ENCODE data around the gene PAX7.

Gene PAX7

GRCh38 chr1:18619467-18619835 lies 11.2 kb upstream of the PAX7 start:
- DNase-seq = no peak

- no peak for DNase-seq
These were observed 2.1 kb upstream of the PAX7 start for GRCh38 chr1:18628511-18628910.

GRCh38 chr1:18629659-18630510 lies 761 bp upstream of the PAX7 start:
- no peak for DNase-seq

GRCh38 chr1:18631496-18632217 lies 1.0 kb downstream of the PAX7 start:
- DNase-seq = no peak

- DNase-seq = no peak
These were observed 1.6 kb downstream of the PAX7 start for GRCh38 chr1:18632218-18632588.

- DNase-seq = no peak
These were observed 2.3 kb downstream of the PAX7 start for GRCh38 chr1:18632783-18633421.

GRCh38 chr1:18633422-18634155 lies 2.9 kb downstream of the PAX7 start:
- no peak for DNase-seq

- no peak for DNase-seq
These were observed 3.6 kb downstream of the PAX7 start for GRCh38 chr1:18634276-18634675.

- DNase-seq = no peak
These were observed 4.5 kb downstream of the PAX7 start for GRCh38 chr1:18635070-18635577.

- DNase-seq = no peak
These were observed 5.4 kb downstream of the PAX7 start for GRCh38 chr1:18635891-18636595.

GRCh38 chr1:18636596-18637508 lies 6.2 kb downstream of the PAX7 start:
- no peak for DNase-seq

- DNase-seq = no peak
These were observed 6.9 kb downstream of the PAX7 start for GRCh38 chr1:18637511-18637960.

GRCh38 chr1:18637962-18638834 lies 7.6 kb downstream of the PAX7 start:
- no peak for DNase-seq

- no peak for DNase-seq
These were observed 8.3 kb downstream of the PAX7 start for GRCh38 chr1:18638835-18639364.

- no peak for DNase-seq
These were observed 8.9 kb downstream of the PAX7 start for GRCh38 chr1:18639368-18640055.

- no peak for DNase-seq
These were observed 9.8 kb downstream of the PAX7 start for GRCh38 chr1:18640228-18641004.

GRCh38 chr1:18641005-18641941 lies 10.6 kb downstream of the PAX7 start:
- DNase-seq = no peak
